Kidney (tissue), 14 donors: ENCODE results near the gene SAMD10. TPM values are rescaled to one million over a fixed set of nuclear protein-coding genes. Genes with fewer than 3 reads are reported as not detected.

ENCODE experiments used
- DNase-seq, 5 donors: peaks; one replicate each; pipeline ENCODE4 v3.0.0-alpha.2; 2013 to 2020
- FAIRE-seq: peaks from 2 replicates; lab custom pipeline; 2012; peaks lifted over from hg19 to GRCh38; lab: Jason Lieb, UNC
- H3K27ac ChIP-seq, 2 donors: one replicate each; pipeline ENCODE4 v1.7.0; 2013; ENCODE audit warnings: low read depth in 2 of 2, low read length in 2 of 2, inconsistent platforms in 1 of 2
- H3K27me3 ChIP-seq: one replicate; pipeline ENCODE4 v1.7.1; 2013; ENCODE audit warnings: low read length, inconsistent platforms; ENCODE audit not compliant: control insufficient read depth, insufficient read depth
- H3K36me3 ChIP-seq, 3 donors: one replicate each; pipeline versions ENCODE4 v1.7.0 to v1.7.1; 2013; ENCODE audit warnings: low read length in 3 of 3, control low read depth in 1 of 3, inconsistent platforms in 1 of 3; ENCODE audit not compliant: insufficient read depth in 3 of 3, control insufficient read depth in 2 of 3
- H3K4me1 ChIP-seq, 3 donors: one replicate each; pipeline versions ENCODE4 v1.7.0 to v1.7.1; 2013; ENCODE audit warnings: low read length in 3 of 3, inconsistent platforms in 1 of 3, low read depth in 1 of 3; ENCODE audit not compliant: control insufficient read depth in 2 of 3, insufficient read depth in 2 of 3
- H3K4me3 ChIP-seq, 3 donors: one replicate each; pipeline versions ENCODE4 v1.7.0 to v1.8.1; 2013; ENCODE audit warnings: low read length in 3 of 3, control low read depth in 1 of 3, inconsistent platforms in 1 of 3
- H3K9ac ChIP-seq, 3 donors: one replicate each; pipeline versions ENCODE4 v1.7.0 to v1.7.1; 2013; ENCODE audit warnings: low read length in 3 of 3, control low read depth in 1 of 3, inconsistent platforms in 1 of 3
- H3K9me3 ChIP-seq, 3 donors: one replicate each; pipeline versions ENCODE4 v1.7.0 to v1.7.1; 2013; ENCODE audit warnings: low read length in 3 of 3, control low read depth in 1 of 3, inconsistent platforms in 1 of 3; ENCODE audit not compliant: control insufficient read depth in 2 of 3, insufficient read depth in 1 of 3
- intact Hi-C: fragments of 100-400 bp; cut with DNase I; formaldehyde crosslinking; loops from one replicate; pipeline ENCODE4 v1.11.1; 2022
- polyA plus RNA-seq: library from polyadenylated mRNA; stranded (reverse); fragments of 350-450 nt; fragmentation: Illumina TruSeq; extraction: RNeasy Lipid Tissue Mini Kit (QIAGEN cat#74804); gene quantifications from one replicate; pipeline ENCODE4 v1.2.3, GENCODE V29; 2014; ENCODE audit warnings: low read depth, low replicate concordance; ENCODE audit not compliant: insufficient read depth
- total RNA-seq: library from RNA; stranded (reverse); fragmentation: NEBNext Ultra II Directional; extraction: Animal tissue kit (Norgen Biotek cat#: 25700); gene quantifications from one replicate; pipeline ENCODE4 v1.2.1, GENCODE V29; 2021
- TF ChIP-seq, protein P1 (sequence below): IDR thresholded peaks from 3 replicates; pipeline ENCODE4 v1.5.1; 2012; ENCODE audit warnings: mild to moderate bottlenecking, moderate library complexity, borderline replicate concordance; ENCODE audit not compliant: insufficient read depth; ENCODE audit errors: extremely low read depth
- donor health status: control.
- donor health status: control.
- donor health status: control.
- donor health status: control.
- donor health status: control.
- donor health status: DM: yes; HTN: yes; CAD: no.
- donor health status: Normal renal cell carcinoma (clear cell type).

SAMD10 gene
- total and polyA plus RNA-seq, 2 donors from 2014 or later = 7.9 to 8.5 TPM

GRCh38 chr20:64003960-64004725, 24.7 kb upstream of the SAMD10 start:
- intact Hi-C loops = no loop called here

GRCh38 chr20:64001607-64002011, 22.2 kb upstream of the SAMD10 start:
- H3K36me3 ChIP-seq = peaks cover 2 to 50% (median 25%) of the 10 kb centered on the region in 3 donors
- no peaks in the 10 kb centered on the region for H3K9me3 ChIP-seq
- H3K9ac ChIP-seq = no peak overlapping the region
- TF ChIP-seq, protein P1, sequence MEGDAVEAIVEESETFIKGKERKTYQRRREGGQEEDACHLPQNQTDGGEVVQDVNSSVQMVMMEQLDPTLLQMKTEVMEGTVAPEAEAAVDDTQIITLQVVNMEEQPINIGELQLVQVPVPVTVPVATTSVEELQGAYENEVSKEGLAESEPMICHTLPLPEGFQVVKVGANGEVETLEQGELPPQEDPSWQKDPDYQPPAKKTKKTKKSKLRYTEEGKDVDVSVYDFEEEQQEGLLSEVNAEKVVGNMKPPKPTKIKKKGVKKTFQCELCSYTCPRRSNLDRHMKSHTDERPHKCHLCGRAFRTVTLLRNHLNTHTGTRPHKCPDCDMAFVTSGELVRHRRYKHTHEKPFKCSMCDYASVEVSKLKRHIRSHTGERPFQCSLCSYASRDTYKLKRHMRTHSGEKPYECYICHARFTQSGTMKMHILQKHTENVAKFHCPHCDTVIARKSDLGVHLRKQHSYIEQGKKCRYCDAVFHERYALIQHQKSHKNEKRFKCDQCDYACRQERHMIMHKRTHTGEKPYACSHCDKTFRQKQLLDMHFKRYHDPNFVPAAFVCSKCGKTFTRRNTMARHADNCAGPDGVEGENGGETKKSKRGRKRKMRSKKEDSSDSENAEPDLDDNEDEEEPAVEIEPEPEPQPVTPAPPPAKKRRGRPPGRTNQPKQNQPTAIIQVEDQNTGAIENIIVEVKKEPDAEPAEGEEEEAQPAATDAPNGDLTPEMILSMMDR = no peak
- no peak overlapping the region for H3K4me3 ChIP-seq
- DNase-seq = no peak
- no peaks in the 10 kb centered on the region for H3K27me3 ChIP-seq
- H3K4me1 ChIP-seq = peaks cover 0 to 4% (median 0%) of the 10 kb centered on the region in 3 donors
- intact Hi-C loops = no loop called here
- no peak overlapping the region for H3K27ac ChIP-seq
- FAIRE-seq = no peak

More at GRCh38 chr20:64003960-64004725, 24.7 kb upstream of the SAMD10 start:
- Histone ChIP-seq H3K9ac (no peak overlapping the region), H3K27ac (no peak overlapping the region), H3K27me3 (no peaks in the 10 kb centered on the region), H3K4me1 (peaks cover 0 to 8% (median 0%) of the 10 kb centered on the region in 3 donors), H3K4me3 (no peak overlapping the region), H3K9me3 (no peaks in the 10 kb centered on the region), H3K36me3 (peaks cover 5 to 41% (median 29%) of the 10 kb centered on the region in 3 donors)
- TF ChIP-seq, protein P1 = no peak
- DNase-seq = peak in 4 of 5 donors; percentile 54 to 74 (median 66)
- no peak for FAIRE-seq

DNA sequence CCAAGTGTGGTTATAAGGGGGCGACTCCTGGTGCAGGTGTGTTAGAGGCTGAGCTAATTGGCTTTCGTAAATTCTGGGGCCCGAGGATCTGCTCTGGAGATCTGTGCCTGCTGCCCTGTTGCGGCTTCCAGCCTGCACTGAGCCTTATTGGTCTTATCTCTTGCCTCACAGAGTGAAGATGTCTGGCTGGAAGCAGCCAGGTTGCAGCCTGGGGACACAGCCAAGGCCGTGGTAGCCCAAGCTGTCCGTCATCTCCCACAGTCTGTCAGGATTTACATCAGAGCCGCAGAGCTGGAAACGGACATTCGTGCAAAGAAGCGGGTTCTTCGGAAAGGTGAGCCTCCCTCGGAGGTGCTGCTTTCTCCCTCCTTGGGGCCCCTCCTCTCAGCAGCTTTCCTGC, 21.5 kb upstream of the SAMD10 start:
- DNase-seq (no peak), FAIRE-seq (no peak)
- Histone ChIP-seq H3K27ac (no peak overlapping the region), H3K4me1 (peaks cover 0 to 4% (median 0%) of the 10 kb centered on the region in 3 donors), H3K27me3 (no peaks in the 10 kb centered on the region), H3K4me3 (no peak overlapping the region), H3K9ac (no peak overlapping the region), H3K36me3 (peaks cover 2 to 56% (median 25%) of the 10 kb centered on the region in 3 donors), H3K9me3 (no peaks in the 10 kb centered on the region)
- TF ChIP-seq, protein P1 = no peak
- intact Hi-C loops = no loop called here
